MCF 10A (cell line): ENCODE results near the gene KISS1. TPM values are rescaled to one million over a fixed set of nuclear protein-coding genes. Genes with fewer than 3 reads are reported as not detected.
"Not testable (repeated sequence)": the region's sequence is repeated elsewhere in the genome, so short reads cannot be mapped to it uniquely, and the experiment has no call there.

Experiments
- BruUV-seq: library from RNA; stranded (reverse); fragments of 400-500 nt; replicated peaks from 2 replicates; lab custom pipeline; 2021; lab: Mats Ljungman, UMichigan
- CTCF ChIA-PET: fragments of 300-600 bp; sonication (Branson Sonifier 250); formaldehyde crosslinking; extraction: SDS; loops from one replicate; lab custom pipeline; 2021; ENCODE audit warnings: antibody characterized with exemption, inconsistent platforms; lab: Yijun Ruan, JAX
- POLR2A ChIA-PET: fragments of 300-600, 350-650 bp; sonication (Branson Sonifier 250); formaldehyde crosslinking; extraction: SDS; loops from one replicate; lab custom pipeline; 2020; ENCODE audit warnings: antibody characterized with exemption, inconsistent platforms; lab: Yijun Ruan, JAX
- DNase-seq: peaks from one replicate; pipeline ENCODE4 v3.0.0-alpha.2; 2018; ENCODE audit not compliant: unreplicated experiment
- H3K27ac Mint-ChIP-seq: one replicate; pipeline ENCODE4 v1.8.0; 2022; ENCODE audit warnings: mild to moderate bottlenecking, low read depth, mixed read lengths; ENCODE audit not compliant: unreplicated experiment
- H3K27me3 Mint-ChIP-seq: one replicate; pipeline ENCODE4 v1.8.0; 2022; ENCODE audit warnings: mixed read lengths; ENCODE audit not compliant: insufficient read depth, unreplicated experiment
- H3K36me3 Mint-ChIP-seq: one replicate; pipeline ENCODE4 v1.8.0; 2022; ENCODE audit warnings: mild to moderate bottlenecking, moderate library complexity, mixed read lengths; ENCODE audit not compliant: insufficient read depth, unreplicated experiment
- H3K4me1 Mint-ChIP-seq: one replicate; pipeline ENCODE4 v1.8.0; 2022; ENCODE audit warnings: mixed read lengths; ENCODE audit not compliant: insufficient read depth, unreplicated experiment
- H3K4me3 Mint-ChIP-seq: one replicate; pipeline ENCODE4 v1.8.0; 2022; ENCODE audit warnings: mild to moderate bottlenecking, moderate library complexity, mixed read lengths; ENCODE audit not compliant: unreplicated experiment
- H3K9me3 Mint-ChIP-seq: one replicate; pipeline ENCODE4 v1.8.0; 2022; ENCODE audit warnings: mixed read lengths; ENCODE audit not compliant: unreplicated experiment
- CTCF ChIP-seq: fragments of 200-600 bp; IDR thresholded peaks from one replicate; pipeline ENCODE4 v1.8.0; 2022; ENCODE audit warnings: antibody characterized with exemption, mild to moderate bottlenecking; ENCODE audit not compliant: unreplicated experiment
- intact Hi-C: fragments of 100-400 bp; cut with micrococcal nuclease; formaldehyde crosslinking; loops from 2 replicates; pipeline ENCODE4 v1.14.1; 2022
- total RNA-seq: library from RNA; stranded (reverse); gene quantifications from 2 replicates; pipeline ENCODE4 v1.2.3, GENCODE V29; 2022

KISS1 gene
- total RNA-seq, 1 experiment from 2014 or later: not detected

GRCh38 chr1:204240233-204240632 lies 43.9 kb upstream of the KISS1 start:
- no TSS peak for BruUV-seq
- H3K27me3 Mint-ChIP-seq: no peaks in the 10 kb centered on the region
- H3K4me3 Mint-ChIP-seq: no peak overlapping the region
- peaks cover 90% of the 10 kb centered on the region for H3K36me3 Mint-ChIP-seq
- intact Hi-C loops: no loop called here
- H3K27ac Mint-ChIP-seq: no peak overlapping the region
- no peaks in the 10 kb centered on the region for H3K9me3 Mint-ChIP-seq
- ChIA-PET CTCF (interaction anchor here (0.6 to 1.4 kb wide), 4 partner anchors 11 to 721 kb away, joined by 3 to 6 read pairs (median 3); no protein-coding TSS in a partner anchor), POLR2A (interaction anchor here (1.2 kb wide), 1 partner anchor 10 kb away, joined by 3 read pairs; no protein-coding TSS in a partner anchor)
- no peak for TF ChIP-seq CTCF
- no peaks in the 10 kb centered on the region for H3K4me1 Mint-ChIP-seq
- no peak for DNase-seq

- not testable (repeated sequence) for DNase-seq, BruUV-seq
Observed at GRCh38 chr1:204239401-204239800, 43.1 kb upstream of the KISS1 start.

GRCh38 chr1:204238520-204238919 lies 42.2 kb upstream of the KISS1 start:
- H3K27me3 Mint-ChIP-seq, intact Hi-C loops, DNase-seq, H3K9me3 Mint-ChIP-seq, H3K4me1 Mint-ChIP-seq, H3K4me3 Mint-ChIP-seq, BruUV-seq, H3K27ac Mint-ChIP-seq: not testable (repeated sequence)
- ChIA-PET POLR2A (interaction anchor here (0.6 kb wide), 1 partner anchor 26 kb away, joined by 3 read pairs; no protein-coding TSS in a partner anchor), CTCF (interaction anchor here (0.9 to 1.2 kb wide), 2 partner anchors 9 to 14 kb away, joined by 3 read pairs; no protein-coding TSS in a partner anchor)
- peaks cover 93% of the 10 kb centered on the region for H3K36me3 Mint-ChIP-seq

More at GRCh38 chr1:204239401-204239800, 43.1 kb upstream of the KISS1 start:
- H3K27ac Mint-ChIP-seq, H3K4me3 Mint-ChIP-seq, intact Hi-C loops, H3K9me3 Mint-ChIP-seq, H3K4me1 Mint-ChIP-seq, H3K27me3 Mint-ChIP-seq: not testable (repeated sequence)
- CTCF ChIA-PET: interaction anchor here (0.5 to 0.9 kb wide), 4 partner anchors 13 to 722 kb away, joined by 3 read pairs; no protein-coding TSS in a partner anchor
- POLR2A ChIA-PET: interaction anchor here (0.8 kb wide), 1 partner anchor 112 kb away, joined by 3 read pairs; no protein-coding TSS in a partner anchor
- peaks cover 90% of the 10 kb centered on the region for H3K36me3 Mint-ChIP-seq

DNA sequence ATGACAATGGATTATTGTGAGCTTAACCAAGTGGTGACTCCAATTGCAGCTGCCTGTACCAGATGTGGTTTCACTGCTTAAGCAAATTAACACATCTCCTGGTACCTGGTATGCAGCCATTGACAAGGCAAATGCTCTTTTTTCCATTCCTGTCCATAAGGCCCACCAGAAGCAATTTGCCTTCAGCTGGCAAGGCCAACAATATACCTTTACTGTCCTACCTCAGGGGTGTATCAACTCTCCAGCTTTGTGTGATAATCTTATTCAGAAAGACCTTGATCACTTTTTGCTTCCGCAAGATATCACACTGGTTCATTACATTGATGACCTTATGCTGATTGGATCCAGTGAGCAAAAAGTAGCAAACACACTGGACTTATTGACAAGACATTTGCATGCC lies 41.2 kb upstream of the KISS1 start:
- H3K4me1 Mint-ChIP-seq, BruUV-seq, H3K27ac Mint-ChIP-seq, DNase-seq, H3K27me3 Mint-ChIP-seq, intact Hi-C loops, H3K9me3 Mint-ChIP-seq, H3K4me3 Mint-ChIP-seq: not testable (repeated sequence)
- POLR2A ChIA-PET: interaction anchor here (0.5 to 2.3 kb wide), 3 partner anchors 16 to 86 kb away, joined by 3 to 7 read pairs (median 4); no protein-coding TSS in a partner anchor
- H3K36me3 Mint-ChIP-seq: peaks cover 93% of the 10 kb centered on the region
- CTCF ChIA-PET: interaction anchor here (0.8 to 1.7 kb wide), 3 partner anchors 8 to 126 kb away, joined by 3 to 7 read pairs (median 3); no protein-coding TSS in a partner anchor

DNA sequence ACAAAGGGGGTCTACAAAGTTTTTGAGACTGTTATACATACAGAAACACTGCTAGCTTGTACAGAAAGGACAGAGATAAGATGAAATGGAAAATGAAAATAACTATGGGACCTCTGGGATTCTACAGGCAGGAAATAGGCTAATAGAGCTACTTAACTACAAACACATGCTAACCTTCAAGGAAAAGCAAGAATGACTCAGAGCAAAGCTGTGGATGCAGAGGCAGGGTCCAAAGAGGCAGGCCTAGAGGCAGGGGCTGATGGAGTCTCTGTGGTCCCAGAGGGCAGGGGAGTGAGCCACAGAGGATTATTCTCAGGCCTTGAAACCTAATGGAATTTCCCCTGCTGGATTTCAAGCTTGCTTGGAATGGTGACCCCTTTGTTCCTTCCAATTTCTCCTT lies 36.2 kb upstream of the KISS1 start:
- H3K9me3 Mint-ChIP-seq: no peaks in the 10 kb centered on the region
- ChIA-PET CTCF (interaction anchor here (0.6 to 8.6 kb wide), 10 partner anchors 18 to 667 kb away, joined by 3 to 60 read pairs (median 3); no protein-coding TSS in a partner anchor), POLR2A (interaction anchor here (1.3 kb wide), 1 partner anchor 26 kb away, joined by 3 read pairs; no protein-coding TSS in a partner anchor)
- peaks cover 3% of the 10 kb centered on the region for H3K4me1 Mint-ChIP-seq
- no peak for TF ChIP-seq CTCF
- intact Hi-C loops: no loop called here
- H3K36me3 Mint-ChIP-seq: peaks cover 93% of the 10 kb centered on the region
- H3K27ac Mint-ChIP-seq: no peak overlapping the region
- DNase-seq: no peak
- no peaks in the 10 kb centered on the region for H3K27me3 Mint-ChIP-seq
- no TSS peak for BruUV-seq
- H3K4me3 Mint-ChIP-seq: no peak overlapping the region
